Stomach (tissue), 9 donors: ENCODE results near the gene LRP1B. TPM values are rescaled to one million over a fixed set of nuclear protein-coding genes. Genes with fewer than 3 reads are reported as not detected.

Experiments used
- DNase-seq, 2 donors: peaks; one replicate each; pipeline versions ENCODE4 v3.0.0 to v3.0.0-alpha.2; 2013 to 2019
- H3K27ac ChIP-seq, 5 donors: fragments of 200-600 bp in 4 of 5; sonication (generic) in 4 of 5; one replicate each; pipeline ENCODE4 v1.5.1; 2013 to 2019; ENCODE audit warnings: mild to moderate bottlenecking in 1 of 5, moderate library complexity in 1 of 5
- H3K27me3 ChIP-seq, 3 donors: fragments of 200-600 bp; sonication (generic); one replicate each; pipeline ENCODE4 v1.5.1; 2017 to 2019; ENCODE audit warnings: mixed run types in 1 of 3
- H3K36me3 ChIP-seq, 4 donors: fragments of 200-600 bp; sonication (generic); 1 replicate in 3 of 4; 2 replicates in 1 of 4; pipeline ENCODE4 v1.5.1; 2016 to 2019
- H3K4me1 ChIP-seq, 4 donors: fragments of 200-600 bp; sonication (generic); one replicate each; pipeline ENCODE4 v1.5.1; 2016 to 2019
- H3K4me3 ChIP-seq, 4 donors: fragments of 200-600 bp; sonication (generic) in 3 of 4; one replicate each; pipeline ENCODE4 v1.5.1; 2016 to 2019; ENCODE audit warnings: mild to moderate bottlenecking in 1 of 4
- H3K9me3 ChIP-seq, 4 donors: fragments of 200-600 bp; sonication (generic); one replicate each; pipeline ENCODE4 v1.5.1; 2016 to 2019
- EP300 ChIP-seq: sonication (generic); formaldehyde crosslinking; IDR thresholded peaks from one replicate; pipeline ENCODE4 v1.6.1; 2017; ENCODE audit warnings: antibody characterized with exemption
- POLR2A ChIP-seq, 4 donors: fragments of 450-650 bp; IDR thresholded peaks; one replicate each; pipeline ENCODE4 v1.6.1; 2016; ENCODE audit warnings: antibody characterized with exemption in 4 of 4, control low read depth in 2 of 4, mild to moderate bottlenecking in 1 of 4, moderate library complexity in 1 of 4
- POLR2AphosphoS5 ChIP-seq, 3 donors: sonication (generic); formaldehyde crosslinking; IDR thresholded peaks; one replicate each; pipeline ENCODE4 v1.6.1; 2016; ENCODE audit warnings: antibody characterized with exemption in 3 of 3
- whole genome bisulfite sequencing, 5 donors: extraction: QIAGEN DNeasy Blood & Tissue Kit in 3 of 5; methylation state at CpG; one replicate each; pipeline versions ENCODE4 v1.1.5 to v1.1.7; 2013 to 2018; 5-methylcytosine and 5-hydroxymethylcytosine counted together
- intact Hi-C: fragments of 100-400 bp; cut with DNase I; formaldehyde crosslinking; loops from one replicate; pipeline ENCODE4 v1.15.1; 2023; ENCODE audit warnings: low total_unique reads
- polyA plus RNA-seq, 3 donors: library from polyadenylated mRNA; stranded (reverse); fragments of 200-250 nt; gene quantifications; one replicate each; pipeline ENCODE4 v1.2.3, GENCODE V29; 2013
- total RNA-seq, 5 donors: library from RNA; depleted of rRNA; stranded (reverse); fragments of >200 nt; gene quantifications; one replicate each; pipeline versions ENCODE4 v1.1.0 to v1.2.3, GENCODE V29; 2014 to 2016
- TF ChIP-seq, protein P1 (sequence below), 7 experiments: fragments of 450-650 bp in 4 of 7; fragments of 200-600 bp in 3 of 7; sonication (generic) in 3 of 7; IDR thresholded peaks; one replicate each; pipeline ENCODE4 v1.5.1; 2016 to 2019; ENCODE audit warnings: antibody characterized with exemption in 7 of 7, control low read depth in 2 of 7, mild to moderate bottlenecking in 1 of 7
- donor health status: healthy with polysubstance abuse.
- donor health status: Bipolar disorder and iron deficiency.
- donor health status: healthy.

Gene LRP1B
- total and polyA plus RNA-seq, 8 donors = under 0.01 to 9.0 (median 0.38) TPM

DNA sequence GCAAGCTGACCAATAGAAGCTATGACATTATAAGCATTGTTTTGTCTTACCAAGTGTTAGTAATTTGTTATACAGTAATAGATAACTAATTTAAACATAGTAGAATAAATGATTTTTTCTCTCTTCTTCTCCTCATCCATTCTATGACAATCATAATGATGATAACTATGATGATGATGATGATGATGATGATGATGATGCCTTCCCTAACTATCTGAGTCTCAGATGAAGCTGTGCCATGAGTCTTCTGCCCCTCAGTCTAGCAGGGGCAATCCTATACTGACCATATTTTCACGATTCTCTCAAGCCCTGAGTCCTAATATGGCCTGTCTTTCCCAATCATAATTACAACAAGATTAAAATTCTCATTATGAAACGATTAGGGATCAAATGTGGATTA lies 1369.0 kb downstream of the LRP1B start:
- Histone ChIP-seq H3K4me1 (no peaks in the 10 kb centered on the region), H3K27me3 (no peaks in the 10 kb centered on the region), H3K9me3 (no peaks in the 10 kb centered on the region), H3K27ac (no peak overlapping the region), H3K4me3 (no peak overlapping the region), H3K36me3 (no peaks in the 10 kb centered on the region)
- no peak for DNase-seq
- TF ChIP-seq POLR2A (IDR thresholded peaks at IDR 0.05) (no peak), POLR2AphosphoS5 (IDR thresholded peaks at IDR 0.05) (no peak), EP300 (no peak)
- TF ChIP-seq, protein P1, sequence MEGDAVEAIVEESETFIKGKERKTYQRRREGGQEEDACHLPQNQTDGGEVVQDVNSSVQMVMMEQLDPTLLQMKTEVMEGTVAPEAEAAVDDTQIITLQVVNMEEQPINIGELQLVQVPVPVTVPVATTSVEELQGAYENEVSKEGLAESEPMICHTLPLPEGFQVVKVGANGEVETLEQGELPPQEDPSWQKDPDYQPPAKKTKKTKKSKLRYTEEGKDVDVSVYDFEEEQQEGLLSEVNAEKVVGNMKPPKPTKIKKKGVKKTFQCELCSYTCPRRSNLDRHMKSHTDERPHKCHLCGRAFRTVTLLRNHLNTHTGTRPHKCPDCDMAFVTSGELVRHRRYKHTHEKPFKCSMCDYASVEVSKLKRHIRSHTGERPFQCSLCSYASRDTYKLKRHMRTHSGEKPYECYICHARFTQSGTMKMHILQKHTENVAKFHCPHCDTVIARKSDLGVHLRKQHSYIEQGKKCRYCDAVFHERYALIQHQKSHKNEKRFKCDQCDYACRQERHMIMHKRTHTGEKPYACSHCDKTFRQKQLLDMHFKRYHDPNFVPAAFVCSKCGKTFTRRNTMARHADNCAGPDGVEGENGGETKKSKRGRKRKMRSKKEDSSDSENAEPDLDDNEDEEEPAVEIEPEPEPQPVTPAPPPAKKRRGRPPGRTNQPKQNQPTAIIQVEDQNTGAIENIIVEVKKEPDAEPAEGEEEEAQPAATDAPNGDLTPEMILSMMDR (IDR thresholded peaks at IDR 0.05) = no peak
- 67 to 84% (median 77%) methylated on average over 2 of the region's 2 CpGs for WGBS, 5 donors
- intact Hi-C loops = no loop called here

DNA sequence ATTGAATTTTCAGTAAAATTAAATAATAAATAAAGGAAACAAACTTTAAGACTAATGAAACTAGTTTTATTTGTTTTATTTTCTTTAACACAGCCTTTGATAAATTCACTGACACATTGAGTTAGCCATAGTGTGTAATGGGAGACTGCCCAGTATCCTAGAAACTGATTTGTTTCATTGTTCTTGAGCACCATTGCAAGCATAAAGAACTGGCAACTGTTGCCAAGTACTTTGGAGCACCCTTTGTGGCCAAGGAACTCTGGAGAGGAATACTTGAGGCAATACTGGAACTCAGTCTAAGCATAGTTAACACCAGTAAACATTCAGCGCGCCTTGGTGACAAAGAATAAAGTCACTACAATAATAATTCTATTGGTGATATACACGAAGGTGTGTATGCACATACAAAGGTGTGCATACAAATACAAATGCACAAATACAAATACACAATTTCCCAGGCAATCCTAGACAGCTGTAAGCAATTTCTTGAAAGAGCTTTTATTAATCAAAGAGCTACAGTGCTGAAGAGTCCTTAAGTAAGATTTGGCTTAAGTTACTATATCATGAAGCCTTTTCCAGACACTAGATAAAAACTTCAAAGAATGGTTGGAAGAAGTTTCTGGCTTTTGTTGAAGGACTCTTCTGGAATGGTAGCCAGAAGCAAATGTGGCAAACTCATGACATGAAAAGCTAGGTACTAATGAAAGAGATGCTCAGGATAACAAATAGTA lies 1371.2 kb downstream of the LRP1B start:
- DNase-seq = no peak
- no peak overlapping the region for H3K4me3 ChIP-seq
- 75 to 81% (median 76%) methylated on average over 3 of the region's 3 CpGs for WGBS, 5 donors
- H3K9me3 ChIP-seq = no peaks in the 10 kb centered on the region
- H3K36me3 ChIP-seq = no peaks in the 10 kb centered on the region
- no peak overlapping the region for H3K27ac ChIP-seq
- intact Hi-C loops = no loop called here
- TF ChIP-seq POLR2AphosphoS5 (IDR thresholded peaks at IDR 0.05) = no peak
- H3K4me1 ChIP-seq = no peaks in the 10 kb centered on the region
- no peaks in the 10 kb centered on the region for H3K27me3 ChIP-seq

GRCh38 chr2:140747665-140748064 lies 1383.2 kb downstream of the LRP1B start:
- Histone ChIP-seq H3K4me3 (no peak overlapping the region), H3K27ac (no peak overlapping the region), H3K9me3 (no peaks in the 10 kb centered on the region), H3K36me3 (no peaks in the 10 kb centered on the region), H3K4me1 (no peaks in the 10 kb centered on the region), H3K27me3 (no peaks in the 10 kb centered on the region)
- no peak for DNase-seq
- intact Hi-C loops = no loop called here
- 78 to 88% (median 81%) methylated on average over 3 of the region's 3 CpGs for WGBS, 5 donors
- TF ChIP-seq, protein P1 (IDR thresholded peaks at IDR 0.05) = no peak
- no peak for TF ChIP-seq POLR2A (IDR thresholded peaks at IDR 0.05)
- no peak for TF ChIP-seq POLR2AphosphoS5 (IDR thresholded peaks at IDR 0.05)
- no peak for TF ChIP-seq EP300

- Histone ChIP-seq H3K4me1 (no peaks in the 10 kb centered on the region), H3K4me3 (no peak overlapping the region), H3K27ac (no peak overlapping the region), H3K27me3 (no peaks in the 10 kb centered on the region), H3K36me3 (no peaks in the 10 kb centered on the region), H3K9me3 (no peaks in the 10 kb centered on the region)
- intact Hi-C loops = no loop called here
- WGBS, 5 donors = 48 to 88% (median 74%) methylated on average over 2 of the region's 2 CpGs
- TF ChIP-seq, protein P1 (IDR thresholded peaks at IDR 0.05) = no peak
- TF ChIP-seq POLR2A (IDR thresholded peaks at IDR 0.05) (no peak), POLR2AphosphoS5 (IDR thresholded peaks at IDR 0.05) (no peak), EP300 (no peak)
- DNase-seq = no peak
Measured at GRCh38 chr2:140747090-140747489, 1383.7 kb downstream of the LRP1B start.

DNA sequence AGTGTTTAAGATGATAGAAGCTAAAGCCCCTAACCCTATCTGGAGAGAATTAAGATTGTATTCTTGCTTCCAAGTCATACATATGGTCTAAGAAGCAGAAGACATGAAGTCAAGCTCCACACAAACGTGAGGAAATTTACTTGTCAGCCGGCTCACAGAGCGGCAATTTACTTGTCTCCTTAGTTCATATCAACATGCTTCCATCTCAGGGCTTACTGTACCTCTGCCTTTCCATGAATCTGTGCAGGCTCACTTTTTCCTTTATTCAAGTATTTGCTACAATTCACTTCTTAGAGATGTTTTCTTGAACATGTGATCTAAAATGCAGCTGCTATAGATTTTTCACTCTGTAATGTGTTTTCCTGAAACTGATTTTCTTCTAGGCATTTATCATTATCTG lies 1386.4 kb downstream of the LRP1B start:
- Histone ChIP-seq H3K27ac (no peak overlapping the region), H3K9me3 (no peaks in the 10 kb centered on the region), H3K4me1 (no peaks in the 10 kb centered on the region), H3K36me3 (no peaks in the 10 kb centered on the region), H3K4me3 (no peak overlapping the region), H3K27me3 (no peaks in the 10 kb centered on the region)
- DNase-seq = no peak
- intact Hi-C loops = no loop called here
- 79 to 94% (median 83%) methylated on average over 3 of the region's 3 CpGs for WGBS, 5 donors
- no peak for TF ChIP-seq POLR2AphosphoS5 (IDR thresholded peaks at IDR 0.05)
